Type B pancreatic cell (in vitro differentiated cells): ENCODE data around the gene LAMTOR4. TPM values are rescaled to one million over a fixed set of nuclear protein-coding genes. Genes with fewer than 3 reads are reported as not detected.

Source experiments
- DNase-seq: peaks from one replicate; pipeline ENCODE4 v3.0.0; 2021; ENCODE audit warnings: mixed read lengths; ENCODE audit not compliant: unreplicated experiment; ENCODE audit errors: extremely low spot score
- H3K27ac Mint-ChIP-seq: 2 replicates; pipeline ENCODE4 v1.8.0; 2021; ENCODE audit warnings: mild to moderate bottlenecking, mixed read lengths
- H3K27me3 Mint-ChIP-seq: 2 replicates; pipeline ENCODE4 v1.8.0; 2021; ENCODE audit warnings: mixed read lengths
- H3K36me3 Mint-ChIP-seq: 2 replicates; pipeline ENCODE4 v1.8.0; 2021; ENCODE audit warnings: mixed read lengths
- H3K4me1 Mint-ChIP-seq: one replicate; pipeline ENCODE4 v1.8.0; 2021; ENCODE audit warnings: mixed read lengths; ENCODE audit not compliant: unreplicated experiment
- H3K4me3 Mint-ChIP-seq: 2 replicates; pipeline ENCODE4 v1.8.0; 2021; ENCODE audit warnings: mild to moderate bottlenecking, mixed read lengths
- H3K9me3 Mint-ChIP-seq: 2 replicates; pipeline ENCODE4 v1.8.0; 2021; ENCODE audit warnings: mixed read lengths
- total RNA-seq: library from RNA; stranded (reverse); gene quantifications from 2 replicates; pipeline ENCODE4 v1.2.1, GENCODE V29; 2021; ENCODE audit warnings: low replicate concordance
- TF ChIP-seq, protein P1 (sequence below): fragments of 200-600 bp; sonication (generic); conservative IDR thresholded peaks from 2 replicates; pipeline ENCODE4 v1.5.0; 2021; ENCODE audit warnings: antibody characterized with exemption, mild to moderate bottlenecking

The LAMTOR4 gene
- total RNA-seq, 1 donor from 2014 or later: 109 TPM

- Mint-ChIP-seq H3K4me1 (peaks cover 8% of the 10 kb centered on the region), H3K27me3 (no peaks in the 10 kb centered on the region), H3K9me3 (no peaks in the 10 kb centered on the region), H3K27ac (peak within 1 kb of the TSS; percentile 99), H3K4me3 (peak within 1 kb of the TSS; percentile 95), H3K36me3 (peaks cover 12% of the 10 kb centered on the region)
- DNase-seq: peak; percentile 92
- TF ChIP-seq, protein P1, sequence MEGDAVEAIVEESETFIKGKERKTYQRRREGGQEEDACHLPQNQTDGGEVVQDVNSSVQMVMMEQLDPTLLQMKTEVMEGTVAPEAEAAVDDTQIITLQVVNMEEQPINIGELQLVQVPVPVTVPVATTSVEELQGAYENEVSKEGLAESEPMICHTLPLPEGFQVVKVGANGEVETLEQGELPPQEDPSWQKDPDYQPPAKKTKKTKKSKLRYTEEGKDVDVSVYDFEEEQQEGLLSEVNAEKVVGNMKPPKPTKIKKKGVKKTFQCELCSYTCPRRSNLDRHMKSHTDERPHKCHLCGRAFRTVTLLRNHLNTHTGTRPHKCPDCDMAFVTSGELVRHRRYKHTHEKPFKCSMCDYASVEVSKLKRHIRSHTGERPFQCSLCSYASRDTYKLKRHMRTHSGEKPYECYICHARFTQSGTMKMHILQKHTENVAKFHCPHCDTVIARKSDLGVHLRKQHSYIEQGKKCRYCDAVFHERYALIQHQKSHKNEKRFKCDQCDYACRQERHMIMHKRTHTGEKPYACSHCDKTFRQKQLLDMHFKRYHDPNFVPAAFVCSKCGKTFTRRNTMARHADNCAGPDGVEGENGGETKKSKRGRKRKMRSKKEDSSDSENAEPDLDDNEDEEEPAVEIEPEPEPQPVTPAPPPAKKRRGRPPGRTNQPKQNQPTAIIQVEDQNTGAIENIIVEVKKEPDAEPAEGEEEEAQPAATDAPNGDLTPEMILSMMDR: peak; percentile 43
Measured at GRCh38 chr7:100119072-100119969, 29.4 kb upstream of the LAMTOR4 start, which contains the start of the genes CNPY4 and TAF6. TSS of gene CNPY4 (plus strand) at chr7:100119634. CDS start at chr7:100119745, 111 bp downstream. TSS of gene TAF6 (minus strand) at chr7:100119358. CDS start at chr7:100114209, 5,149 bp downstream.

GRCh38 chr7:100119970-100120732, 28.6 kb upstream of the LAMTOR4 start:
- peak overlapping the region; percentile 99 for H3K27ac Mint-ChIP-seq
- TF ChIP-seq, protein P1: no peak
- H3K4me3 Mint-ChIP-seq: peak overlapping the region; percentile 95
- no peaks in the 10 kb centered on the region for H3K27me3 Mint-ChIP-seq
- H3K36me3 Mint-ChIP-seq: peaks cover 12% of the 10 kb centered on the region
- DNase-seq: no peak
- peaks cover 13% of the 10 kb centered on the region for H3K4me1 Mint-ChIP-seq
- H3K9me3 Mint-ChIP-seq: no peaks in the 10 kb centered on the region

DNA sequence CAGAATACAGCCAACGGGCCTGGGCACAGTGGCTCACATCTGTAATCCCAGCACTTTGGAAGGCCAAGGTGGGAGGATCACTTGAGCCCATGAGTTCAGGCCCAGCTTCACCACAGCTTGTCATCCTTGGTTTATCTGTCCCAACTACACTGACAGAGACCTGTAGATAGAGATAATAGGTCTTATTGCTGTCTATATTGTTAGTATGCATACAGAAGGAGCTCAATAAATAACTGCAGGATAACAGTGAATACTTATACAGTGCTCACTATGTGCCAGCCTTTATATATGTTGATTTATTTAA, 28.0 kb upstream of the LAMTOR4 start:
- no peaks in the 10 kb centered on the region for H3K9me3 Mint-ChIP-seq
- TF ChIP-seq, protein P1: no peak
- peaks cover 13% of the 10 kb centered on the region for H3K4me1 Mint-ChIP-seq
- peaks cover 12% of the 10 kb centered on the region for H3K36me3 Mint-ChIP-seq
- no peak for DNase-seq
- H3K27me3 Mint-ChIP-seq: no peaks in the 10 kb centered on the region
- H3K4me3 Mint-ChIP-seq: peak overlapping the region; percentile 95
- H3K27ac Mint-ChIP-seq: peak overlapping the region; percentile 99

GRCh38 chr7:100122067-100122466, 26.7 kb upstream of the LAMTOR4 start:
- Mint-ChIP-seq H3K27ac (peak overlapping the region; percentile 43), H3K36me3 (peaks cover 5% of the 10 kb centered on the region), H3K9me3 (no peaks in the 10 kb centered on the region), H3K4me3 (peak overlapping the region; percentile 49), H3K27me3 (no peaks in the 10 kb centered on the region), H3K4me1 (peaks cover 17% of the 10 kb centered on the region)
- TF ChIP-seq, protein P1: no peak
- no peak for DNase-seq

- peaks cover 17% of the 10 kb centered on the region for H3K4me1 Mint-ChIP-seq
- no peaks in the 10 kb centered on the region for H3K9me3 Mint-ChIP-seq
- no peak for DNase-seq
- peak overlapping the region; percentile 54 for H3K4me3 Mint-ChIP-seq
- peaks cover 5% of the 10 kb centered on the region for H3K36me3 Mint-ChIP-seq
- TF ChIP-seq, protein P1: no peak
- no peak overlapping the region for H3K27ac Mint-ChIP-seq
- H3K27me3 Mint-ChIP-seq: no peaks in the 10 kb centered on the region
Measured at GRCh38 chr7:100122568-100122967, 26.1 kb upstream of the LAMTOR4 start.
